HT1080 (cell line): Measurements from ENCODE around the gene PCBP3. TPM values are rescaled to one million over a fixed set of nuclear protein-coding genes. Genes with fewer than 3 reads are reported as not detected.
"Not testable (repeated sequence)": the region's sequence is repeated elsewhere in the genome, so short reads cannot be mapped to it uniquely, and the experiment has no call there.

Experiments used
- DNase-seq: peaks from one replicate; pipeline ENCODE4 v3.0.0-alpha.2; 2015; ENCODE audit warnings: low read depth
- total RNA-seq: library from RNA; depleted of rRNA; stranded (reverse); fragments of >200 nt; shearing (Covaris generic); gene quantifications from 2 replicates; pipeline ENCODE4 v1.2.3, GENCODE V29; 2014

PCBP3 gene
- total RNA-seq, 1 experiment from 2014 or later: not detected

DNA sequence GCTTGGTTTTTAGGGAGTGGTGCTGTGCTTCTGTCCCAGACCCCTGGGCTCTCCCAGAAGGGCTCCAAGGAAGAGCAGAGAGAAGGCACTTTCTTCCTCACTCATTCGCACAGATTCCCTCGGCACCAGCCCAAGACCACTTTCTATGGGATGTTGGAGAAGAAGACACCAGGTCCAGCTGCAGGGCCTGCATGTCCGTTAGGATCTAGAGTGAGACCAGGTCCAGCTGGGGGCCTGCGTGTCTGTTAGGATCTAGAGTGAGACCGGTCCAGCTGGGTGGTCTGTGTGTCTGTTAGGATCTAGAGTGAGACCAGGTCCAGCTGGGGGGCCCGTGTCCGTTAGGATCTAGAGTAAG lies 30.9 kb upstream of the PCBP3 start:
- DNase-seq: not testable (repeated sequence)

DNA sequence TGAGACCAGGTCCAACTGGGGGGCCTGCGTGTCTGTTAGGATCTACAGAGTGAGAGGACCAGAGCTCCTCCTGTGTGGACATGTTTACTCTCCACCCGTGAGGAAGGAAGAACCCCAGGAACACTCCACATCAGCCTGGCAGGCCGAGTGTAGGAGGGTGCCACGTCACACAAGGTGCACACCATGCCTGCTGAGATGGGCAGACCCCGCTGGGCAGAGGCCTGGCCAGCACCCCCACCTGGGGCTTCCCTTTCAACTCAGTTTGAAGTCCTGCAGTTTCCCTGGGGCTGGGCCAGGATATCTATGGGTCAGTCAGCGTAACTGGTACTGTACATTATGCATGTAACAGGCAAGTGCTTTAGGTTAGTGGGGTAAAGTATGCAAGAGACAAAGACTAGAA lies 30.1 kb upstream of the PCBP3 start:
- DNase-seq: no peak

DNA sequence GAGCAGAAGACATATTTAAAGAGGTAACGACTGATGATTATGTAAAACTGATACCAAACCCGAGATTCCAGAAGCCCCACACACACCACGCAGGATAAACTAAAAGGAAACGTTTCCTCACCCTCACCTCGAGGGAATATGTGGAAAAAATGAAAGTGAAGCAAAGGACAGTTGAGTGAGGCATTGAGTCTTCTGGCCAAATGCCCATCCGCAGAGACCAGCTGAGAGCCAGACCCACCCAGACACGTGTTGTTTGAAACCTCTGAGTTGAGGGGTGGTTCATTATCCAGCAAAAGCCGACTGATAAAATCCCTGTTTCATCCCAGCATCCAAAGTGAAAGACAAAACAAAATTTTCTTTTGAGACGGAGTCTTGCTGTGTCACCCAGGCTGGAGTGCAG lies 29.6 kb upstream of the PCBP3 start:
- no peak for DNase-seq

DNA sequence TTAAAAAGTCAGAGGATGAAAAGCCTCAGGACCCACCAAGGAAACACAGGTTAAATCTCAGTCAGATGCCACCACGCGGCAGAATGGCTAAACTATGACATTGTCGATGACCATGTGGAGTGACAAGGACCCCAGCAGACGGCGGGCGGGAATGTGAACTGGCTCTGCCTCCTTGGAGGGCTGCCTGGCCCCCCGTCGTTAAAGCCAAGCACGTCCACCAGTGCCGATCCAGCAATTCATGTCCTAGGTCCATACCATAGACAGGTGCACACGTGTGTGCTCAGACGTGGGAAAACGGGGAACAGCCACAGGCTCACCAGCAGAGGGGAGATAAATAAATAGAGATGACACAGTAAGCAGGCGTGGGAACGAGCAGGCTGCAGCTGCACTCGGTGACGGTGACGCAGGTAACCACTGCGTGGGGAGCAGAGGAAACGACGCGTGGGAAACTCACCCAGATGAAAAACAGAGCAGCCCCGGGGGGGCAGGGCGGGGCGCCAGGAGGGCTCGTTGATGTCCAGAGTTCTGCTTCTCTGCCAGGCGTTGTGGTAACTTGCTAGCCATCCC lies 28.3 kb upstream of the PCBP3 start:
- DNase-seq: peak; percentile 44

DNA sequence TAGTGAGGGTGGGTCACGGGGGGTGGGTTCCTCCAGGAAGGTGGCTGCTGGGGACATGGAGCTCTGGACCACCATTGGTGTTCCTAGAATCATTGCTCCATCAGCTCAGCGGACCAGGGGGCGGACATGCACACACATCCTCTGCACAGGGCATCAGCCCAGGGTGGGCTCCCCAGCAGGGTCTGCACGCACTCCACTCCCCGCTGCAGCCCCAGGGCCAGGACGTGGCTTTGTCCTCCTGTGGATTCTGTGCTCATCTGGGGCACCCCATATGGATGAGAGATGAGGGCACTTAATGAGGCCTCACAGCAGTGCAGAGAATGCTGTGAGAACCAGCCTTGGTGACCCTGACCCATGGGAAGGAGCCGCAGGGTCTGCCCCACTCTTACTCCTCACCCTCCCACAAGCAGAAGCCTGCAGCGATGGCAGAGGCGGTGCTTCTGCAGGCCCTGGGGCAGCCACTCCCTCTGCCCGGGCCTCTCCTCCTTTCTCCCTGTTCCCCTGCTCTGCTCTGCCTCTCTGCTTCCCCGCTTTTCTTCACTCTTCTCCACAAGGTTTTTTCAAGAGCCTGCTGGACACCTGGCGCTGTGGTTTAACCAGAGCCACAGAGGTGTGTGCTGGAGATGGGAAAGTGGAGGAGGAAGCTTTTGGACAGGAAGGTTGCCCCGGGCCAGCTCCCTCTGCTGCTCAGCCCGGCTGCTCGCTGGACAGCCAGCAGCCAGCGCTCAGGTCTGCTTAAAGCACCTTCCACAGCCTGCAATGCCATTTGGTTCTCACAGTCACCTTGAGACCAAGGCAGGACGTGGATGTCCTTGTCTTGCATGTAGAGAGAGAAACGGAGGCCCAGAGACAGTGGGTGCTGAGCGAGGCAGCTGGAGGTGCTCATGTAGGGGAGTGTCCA lies 26.3 kb upstream of the PCBP3 start:
- no peak for DNase-seq

DNA sequence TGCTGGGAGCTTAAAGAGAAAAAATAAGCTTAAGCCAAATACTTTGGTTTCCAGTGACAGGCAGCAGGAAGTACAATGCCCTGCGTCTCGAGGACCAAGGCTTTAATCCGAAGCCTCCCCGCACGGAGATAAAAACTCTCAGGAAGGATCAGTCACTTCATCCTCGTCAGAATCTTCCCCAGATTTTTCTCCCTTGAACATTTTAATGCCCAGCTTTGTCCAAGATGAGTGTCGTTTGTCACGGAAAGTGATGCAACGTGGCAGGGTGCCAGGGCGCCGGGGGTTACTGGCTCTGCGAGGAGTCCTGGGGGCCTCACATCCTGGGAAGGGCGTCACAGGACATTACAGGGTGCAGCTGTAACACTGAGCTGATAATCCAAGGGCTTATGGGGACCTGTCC lies 25.2 kb upstream of the PCBP3 start:
- DNase-seq: no peak

DNA sequence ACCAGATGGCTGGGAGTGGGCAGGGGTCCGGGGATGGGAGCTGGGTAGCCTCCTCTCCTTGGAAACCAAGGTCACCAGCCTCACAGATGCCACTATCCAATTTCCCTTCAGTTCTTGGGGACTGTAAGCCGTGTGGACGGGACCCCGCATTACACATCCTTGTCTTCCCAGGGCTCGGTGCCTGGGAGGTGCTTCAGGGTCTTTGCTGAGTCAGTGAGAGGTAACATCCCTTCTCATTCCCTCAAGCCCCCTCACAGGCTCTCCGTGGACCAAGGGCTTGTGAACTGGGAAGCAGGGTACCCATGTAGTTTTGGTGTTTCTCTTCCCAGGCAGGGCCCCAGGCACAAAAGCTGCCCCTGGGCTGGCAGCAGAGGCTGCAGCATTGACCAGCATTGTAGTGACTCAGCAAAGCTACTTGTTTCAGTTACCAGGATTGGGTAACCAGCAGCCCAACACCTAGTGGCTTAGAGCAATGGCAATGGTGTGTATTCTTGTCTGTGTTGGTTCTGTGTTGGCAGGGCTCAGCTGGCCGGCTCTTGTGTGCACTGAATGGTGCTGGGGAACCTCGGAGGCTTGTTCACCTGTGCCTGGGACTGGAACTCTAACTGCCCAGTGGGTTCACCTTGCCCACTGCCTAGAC lies 24.6 kb upstream of the PCBP3 start:
- no peak for DNase-seq

DNA sequence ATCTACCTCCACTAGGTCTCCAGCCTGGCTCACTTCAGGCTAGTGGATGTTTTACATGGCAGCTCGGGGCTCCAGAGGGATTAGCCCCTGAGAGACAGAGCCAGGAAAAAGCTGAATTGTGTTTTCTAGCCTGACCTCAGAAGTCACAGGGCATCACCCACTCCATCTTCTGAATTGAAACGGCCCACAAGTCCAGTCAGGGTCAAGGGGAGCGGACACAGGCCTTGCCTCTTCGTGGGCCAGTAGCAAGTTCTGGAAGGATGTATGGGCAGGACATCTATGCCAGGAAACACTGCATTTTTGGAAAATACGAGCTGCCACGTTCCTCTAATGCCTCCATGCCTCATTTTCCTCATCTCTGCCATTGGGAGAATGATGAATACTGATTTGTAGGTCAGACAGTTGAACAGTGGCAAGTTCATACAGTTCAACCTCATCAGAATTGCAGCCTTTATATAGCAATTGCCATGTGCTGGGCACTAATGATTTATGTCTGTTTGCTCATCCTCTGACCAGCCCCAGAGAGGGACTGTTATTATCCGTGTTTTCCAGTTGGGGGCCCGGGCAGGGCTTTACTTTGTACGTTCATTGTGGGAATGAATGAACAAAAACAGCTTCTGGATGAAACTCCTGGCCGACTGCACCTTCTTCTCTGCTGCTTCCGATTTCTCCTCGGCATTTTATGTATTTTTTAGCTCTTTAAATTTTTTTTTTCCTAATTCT lies 23.2 kb upstream of the PCBP3 start:
- DNase-seq: no peak

DNA sequence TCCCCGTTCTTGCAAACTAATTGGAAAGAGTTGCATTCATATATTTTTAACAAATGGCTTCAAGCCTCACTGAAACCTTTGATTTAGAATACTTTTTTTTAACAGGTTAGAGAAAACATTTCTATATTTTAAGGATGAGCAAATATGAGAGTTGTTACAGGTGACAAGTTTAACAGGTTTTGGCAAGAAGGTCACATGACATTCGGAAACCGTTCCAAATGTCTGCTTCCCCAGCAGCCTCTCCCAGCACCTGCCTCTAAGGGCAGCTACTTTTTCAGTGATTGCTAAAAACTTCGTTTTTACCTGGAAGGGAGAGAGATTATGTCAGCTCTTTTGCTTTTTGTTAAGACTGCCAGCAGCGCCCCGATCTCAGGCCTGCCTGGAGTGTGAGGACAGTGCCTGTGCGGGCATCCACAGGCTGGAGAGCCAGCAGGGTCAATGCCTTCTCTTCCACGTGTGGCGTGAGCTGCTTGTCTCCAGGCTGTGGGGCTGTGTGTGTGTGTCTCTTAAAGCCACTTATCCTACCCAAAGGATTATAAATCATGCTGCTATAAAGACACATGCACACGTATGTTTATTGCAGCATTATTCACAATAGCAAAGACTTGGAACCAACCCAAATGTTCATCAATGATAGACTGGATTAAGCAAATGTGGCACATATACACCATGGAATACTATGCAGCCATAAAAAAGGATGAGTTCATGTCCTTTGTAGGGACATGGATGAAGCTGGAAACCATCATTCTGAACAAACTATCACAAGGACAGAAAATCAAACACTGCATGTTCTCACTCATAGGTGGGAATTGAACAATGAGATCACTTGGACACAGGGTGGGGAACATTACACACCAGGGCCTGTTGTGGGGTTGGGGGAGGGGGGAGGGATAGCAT lies 21.8 kb upstream of the PCBP3 start:
- not testable (repeated sequence) for DNase-seq

DNA sequence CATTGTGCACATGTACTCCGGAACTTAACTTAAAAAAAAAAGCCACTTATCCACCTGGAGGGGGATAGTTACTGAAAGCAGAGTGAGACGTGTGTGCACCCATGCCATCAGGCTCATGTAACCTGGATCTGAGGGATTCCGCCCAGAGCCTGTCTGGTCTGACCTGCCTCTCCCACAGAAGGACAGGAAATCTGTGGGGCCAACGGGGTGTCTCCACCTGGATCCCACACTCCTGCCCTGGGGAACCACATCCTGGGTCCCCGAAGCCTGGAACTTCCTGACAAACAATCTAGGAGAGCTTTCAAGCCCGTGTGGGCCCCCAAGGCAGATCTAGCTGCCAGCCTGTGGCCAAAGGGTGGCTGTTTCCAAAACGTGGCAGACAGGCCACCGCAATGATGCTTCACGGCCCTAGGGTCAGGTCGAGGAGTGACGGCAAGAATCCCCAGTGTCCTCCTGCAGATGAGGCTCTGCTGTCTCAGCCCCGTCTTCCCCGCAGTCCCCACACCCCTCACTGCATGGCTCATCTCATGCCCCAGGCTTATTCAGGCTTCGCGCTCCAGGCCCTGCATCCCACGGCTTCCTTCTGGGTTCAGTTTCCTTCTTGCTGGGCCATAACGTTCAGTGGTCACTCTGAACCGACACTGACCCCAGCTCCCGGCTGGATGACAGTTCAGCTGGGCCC lies 21.0 kb upstream of the PCBP3 start:
- DNase-seq: no peak

DNA sequence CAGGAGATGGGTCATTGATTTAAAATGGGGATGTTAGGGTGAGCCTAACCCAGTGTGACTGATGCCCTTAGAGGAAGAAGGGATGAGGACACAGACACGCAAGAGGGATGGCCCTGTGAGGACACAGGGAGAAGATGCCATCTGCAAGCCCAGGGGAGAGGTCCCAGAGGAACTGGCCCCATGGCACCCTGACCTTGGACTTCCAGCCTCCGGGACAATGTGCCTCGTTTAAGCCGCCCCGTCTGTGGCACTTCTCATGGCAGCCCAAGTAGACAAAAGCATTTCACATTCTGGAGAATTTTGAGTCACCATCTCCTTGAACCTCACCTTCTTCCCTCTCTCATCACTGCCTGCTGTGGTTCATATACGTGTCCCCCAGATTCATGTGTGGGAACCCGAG lies 20.1 kb upstream of the PCBP3 start:
- no peak for DNase-seq

DNA sequence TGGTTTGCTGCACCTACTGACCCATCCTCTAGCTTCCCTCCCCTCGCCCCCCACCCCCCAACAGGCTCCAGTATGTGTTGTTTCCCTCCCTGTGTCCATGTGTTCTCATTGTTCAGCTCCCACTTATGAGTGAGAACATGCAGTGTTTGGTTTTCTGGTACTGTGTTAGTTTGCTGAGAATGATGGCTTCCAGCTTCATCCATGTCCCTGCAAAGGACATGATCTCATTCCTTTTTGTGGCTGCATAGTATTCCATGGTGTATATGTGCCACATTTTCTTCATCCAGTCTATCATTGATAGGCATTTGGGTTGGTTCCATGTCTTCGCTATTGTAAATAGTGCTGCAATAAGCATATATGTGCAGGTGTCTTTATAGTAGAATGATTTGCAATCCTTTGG lies 17.4 kb upstream of the PCBP3 start:
- DNase-seq: not testable (repeated sequence)

DNA sequence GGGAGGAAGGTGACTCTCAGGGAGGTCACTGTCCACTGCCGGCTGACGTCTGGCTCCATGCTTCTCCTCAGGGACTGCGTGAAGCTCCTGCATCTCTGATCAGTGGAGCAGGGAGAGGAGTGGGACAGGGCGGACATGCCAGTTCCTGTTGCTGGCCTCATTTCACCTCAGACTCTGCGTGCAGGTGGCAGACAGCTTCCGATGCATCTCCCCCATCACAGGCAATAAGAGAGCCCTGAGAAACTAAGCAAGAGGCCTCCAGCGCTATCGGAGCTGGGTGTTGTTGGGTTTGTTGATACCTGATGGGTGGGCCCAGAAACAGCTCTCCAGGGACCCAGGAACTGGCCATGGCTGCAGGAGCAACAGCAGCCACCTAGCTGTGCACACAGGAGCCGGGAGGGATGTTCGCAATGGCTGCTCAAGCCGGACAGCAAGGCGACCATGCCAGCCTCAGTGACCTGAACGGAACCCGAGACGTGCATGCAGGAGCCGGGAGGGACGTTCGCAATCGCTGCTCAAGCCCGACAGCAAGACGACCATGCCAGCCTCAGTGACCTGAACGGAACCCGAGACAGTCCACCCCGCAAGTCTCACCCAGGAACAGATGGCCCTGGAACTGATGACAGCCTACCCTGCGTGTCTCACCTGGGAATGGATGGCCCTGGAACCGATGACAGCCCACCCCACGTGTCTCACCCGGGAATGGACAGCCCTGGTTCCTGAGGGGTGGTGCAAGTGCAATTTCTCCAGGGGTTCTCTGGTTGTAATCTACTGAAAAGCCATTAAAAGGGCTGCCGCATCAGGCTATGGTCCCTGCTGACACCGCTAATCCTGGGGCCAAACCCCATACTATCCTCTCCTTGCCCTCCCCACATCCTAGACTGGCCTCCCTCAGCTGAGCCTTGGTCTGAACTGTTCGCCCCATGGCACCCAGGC lies 14.2 kb upstream of the PCBP3 start:
- DNase-seq: no peak

DNA sequence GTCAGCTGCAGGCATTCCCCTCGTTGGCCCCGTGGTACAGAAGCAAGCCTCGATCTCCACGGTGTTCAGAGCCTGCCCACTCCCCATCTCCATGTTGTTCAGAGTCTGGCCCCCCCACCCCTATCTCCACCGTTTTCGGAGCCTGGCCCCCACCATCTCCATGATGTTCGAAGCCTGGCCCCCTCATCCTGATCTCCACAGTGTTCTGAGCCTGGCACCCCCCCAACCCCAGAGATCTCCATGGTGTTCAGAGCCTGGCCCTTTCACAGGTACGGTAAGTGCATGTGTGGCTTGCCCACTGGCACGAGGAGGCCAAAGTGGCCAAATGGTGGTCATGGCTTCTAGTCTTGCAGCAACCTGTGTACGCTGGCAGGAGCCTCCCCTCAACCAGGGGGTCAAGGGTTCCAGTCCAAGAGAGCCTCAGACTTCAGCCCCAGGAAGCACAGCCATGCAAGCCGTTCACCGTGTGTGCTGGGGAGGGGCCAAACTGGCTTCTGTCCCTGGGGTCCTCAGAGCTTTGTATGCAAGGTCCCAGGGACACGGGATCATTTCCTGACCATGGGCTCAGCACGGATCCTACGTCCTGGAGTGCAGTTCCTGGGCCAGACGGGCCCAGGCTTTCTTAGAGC lies 13.3 kb upstream of the PCBP3 start:
- DNase-seq: no peak

DNA sequence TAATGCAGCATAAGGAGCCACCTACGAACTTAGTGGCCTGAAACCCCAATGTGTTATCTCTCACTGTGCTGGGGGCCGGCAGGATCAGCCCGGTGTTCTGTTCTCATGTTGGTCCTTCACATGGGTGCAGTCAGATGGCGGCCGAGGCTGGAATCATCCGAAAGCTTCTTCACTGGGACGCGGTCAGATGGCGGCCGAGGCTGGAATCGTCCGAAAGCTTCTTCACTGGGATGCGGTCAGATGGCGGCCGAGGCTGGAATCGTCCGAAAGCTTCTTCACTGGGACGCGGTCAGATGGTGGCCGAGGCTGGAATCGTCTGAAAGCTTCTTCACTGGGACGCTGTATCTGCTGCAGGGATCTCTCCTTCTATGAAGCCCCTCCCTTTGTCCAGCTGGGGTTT lies 12.6 kb upstream of the PCBP3 start:
- DNase-seq: no peak

DNA sequence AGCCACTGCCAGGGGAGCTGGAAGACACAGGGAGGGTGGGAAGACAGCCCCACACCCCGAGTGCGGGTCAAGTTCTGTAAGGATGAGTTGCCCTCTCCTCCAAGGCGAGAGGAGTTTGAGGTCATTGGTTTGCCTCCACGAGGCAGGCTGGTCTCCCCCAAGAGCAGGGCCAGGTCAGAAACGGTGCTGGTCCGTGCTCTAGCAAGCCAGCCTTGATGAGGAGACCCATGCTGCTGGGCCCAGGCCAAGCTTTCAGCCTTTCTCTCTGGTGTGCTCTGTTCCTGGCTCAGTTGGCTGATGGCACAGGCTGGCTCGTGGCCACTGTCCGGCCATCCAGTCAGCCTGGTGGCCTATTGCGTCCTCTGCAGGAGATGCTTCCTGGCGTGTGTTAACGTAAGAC lies 12.0 kb upstream of the PCBP3 start:
- DNase-seq: no peak

DNA sequence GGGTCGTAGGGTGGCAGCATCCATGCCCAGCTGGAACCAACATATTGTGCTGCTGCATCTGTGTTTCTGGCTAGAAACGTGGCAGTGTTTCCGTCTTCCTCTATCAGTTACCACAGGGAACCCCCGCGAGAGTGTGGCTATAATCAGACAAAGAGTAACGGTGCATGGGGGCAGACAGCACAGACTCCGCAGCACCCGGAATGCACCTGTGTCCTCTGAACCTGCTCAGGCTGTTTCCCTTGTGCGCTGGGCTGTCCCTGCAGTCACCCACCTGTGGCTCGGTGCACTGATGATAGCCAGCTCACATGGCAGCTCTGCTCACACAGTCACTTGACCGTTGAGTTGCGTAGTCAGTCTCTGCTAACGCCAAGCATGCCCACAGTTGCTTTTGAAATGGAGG lies 11.4 kb upstream of the PCBP3 start:
- no peak for DNase-seq

DNA sequence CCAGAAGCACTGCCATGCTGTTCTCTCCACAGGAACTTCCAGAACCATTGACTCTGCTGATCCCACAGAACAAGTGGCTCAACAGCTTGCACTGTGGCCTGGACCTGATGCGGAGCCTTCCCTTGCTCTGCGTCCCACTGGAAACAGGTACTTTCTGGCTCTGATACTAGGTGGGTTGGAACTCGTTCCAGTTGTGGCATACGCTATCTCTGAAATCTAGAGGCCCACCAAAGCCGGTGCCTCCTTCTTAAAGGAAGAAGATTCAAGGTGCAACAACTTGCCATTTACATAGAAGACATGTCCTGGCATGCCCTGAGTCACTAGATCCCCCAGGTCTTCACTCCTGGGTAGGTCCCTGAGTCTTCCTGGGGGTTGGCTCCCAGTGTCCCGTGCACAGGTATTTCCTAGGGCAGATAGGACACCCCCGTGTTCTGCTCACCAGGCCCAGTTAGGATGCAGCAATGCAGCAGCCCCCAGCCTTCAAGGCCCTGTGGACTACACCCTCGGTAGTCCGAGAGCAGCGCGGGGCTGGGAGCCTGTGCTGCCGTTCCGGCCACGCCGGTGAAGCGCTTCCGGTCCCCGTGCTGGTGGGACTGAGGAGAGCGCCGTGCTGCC lies 10.8 kb upstream of the PCBP3 start:
- no peak for DNase-seq
